HFF-Myc (cell line): ENCODE measurements around the gene LRCH1.

ENCODE experiments used
- DNase-seq: peaks from one replicate; pipeline ENCODE4 v3.0.0-alpha.2; 2011; ENCODE audit warnings: low read depth; ENCODE audit errors: extremely low read depth
- H3K4me3 ChIP-seq: replicated peaks from 2 replicates; pipeline ENCODE4 v1.5.1; 2011; ENCODE audit warnings: low read depth, mild to moderate bottlenecking, control low read depth, low read length
- CTCF ChIP-seq: IDR thresholded peaks from 2 replicates; pipeline ENCODE4 v1.5.1; 2012; ENCODE audit warnings: mild to moderate bottlenecking, low read depth, low read length, control low read depth; ENCODE audit errors: missing control alignments

Gene LRCH1

GRCh38 chr13:46684287-46685001, 131.5 kb downstream of the LRCH1 start:
- DNase-seq, result no peak
- no peak overlapping the region for H3K4me3 ChIP-seq
- no peak for TF ChIP-seq CTCF

- no peak for DNase-seq
- H3K4me3 ChIP-seq, result no peak overlapping the region
- TF ChIP-seq CTCF, result no peak
Observed at GRCh38 chr13:46685006-46685730, 132.2 kb downstream of the LRCH1 start.

GRCh38 chr13:46686171-46686570, 133.2 kb downstream of the LRCH1 start:
- H3K4me3 ChIP-seq, result no peak overlapping the region
- no peak for TF ChIP-seq CTCF
- DNase-seq, result no peak

GRCh38 chr13:46687810-46688209, 134.8 kb downstream of the LRCH1 start:
- TF ChIP-seq CTCF, result no peak
- DNase-seq, result peak; percentile 26

GRCh38 chr13:46688306-46688705, 135.3 kb downstream of the LRCH1 start:
- DNase-seq, result no peak
- no peak overlapping the region for H3K4me3 ChIP-seq
- TF ChIP-seq CTCF, result no peak

More at GRCh38 chr13:46687810-46688209, 134.8 kb downstream of the LRCH1 start:
- H3K4me3 ChIP-seq, result no peak overlapping the region

- no peak for DNase-seq
- TF ChIP-seq CTCF, result no peak
Observed at GRCh38 chr13:46698014-46698413, 145.0 kb downstream of the LRCH1 start.

More at GRCh38 chr13:46698014-46698413, 145.0 kb downstream of the LRCH1 start:
- H3K4me3 ChIP-seq, result no peak overlapping the region
